HepG2 (cell line): ENCODE data around the gene OSBPL5. TPM values are rescaled to one million over a fixed set of nuclear protein-coding genes. Genes with fewer than 3 reads are reported as not detected.

Source experiments
- ARID2 ChIP-seq: sonication (generic); formaldehyde crosslinking; IDR thresholded peaks from 2 replicates; pipeline ENCODE4 v1.8.1; 2022; ENCODE audit warnings: mild to moderate bottlenecking, missing genetic modification reagents, borderline replicate concordance
- ATF3 ChIP-seq: sonication (generic); formaldehyde crosslinking; IDR thresholded peaks from 2 replicates; pipeline ENCODE4 v1.4.0; 2020; ENCODE audit warnings: missing genetic modification reagents
- BCL3 ChIP-seq: sonication (generic); formaldehyde crosslinking; IDR thresholded peaks from 2 replicates; pipeline ENCODE4 v1.5.1; 2020; ENCODE audit warnings: mild to moderate bottlenecking, missing genetic modification reagents, moderate library complexity
- GMEB2 ChIP-seq: IDR thresholded peaks from 2 replicates; pipeline ENCODE4 v1.6.1; 2016; ENCODE audit warnings: missing biosample characterization, missing genetic modification reagents, low read depth
- HCFC1 ChIP-seq: fragments of 150-350 bp; IDR thresholded peaks from 2 replicates; pipeline ENCODE4 v1.6.1; 2014; ENCODE audit warnings: low read depth, low read length
- HMGA1 ChIP-seq: sonication (generic); formaldehyde crosslinking; conservative IDR thresholded peaks from 2 replicates; pipeline ENCODE4 v1.4.0; 2020; ENCODE audit warnings: missing genetic modification reagents
- KDM5B ChIP-seq: sonication (generic); formaldehyde crosslinking; IDR thresholded peaks from 2 replicates; pipeline ENCODE4 v1.4.0; 2020; ENCODE audit warnings: missing genetic modification reagents, mild to moderate bottlenecking, borderline replicate concordance
- PITX1 ChIP-seq: sonication (generic); formaldehyde crosslinking; IDR thresholded peaks from 2 replicates; pipeline ENCODE4 v1.5.1; 2020; ENCODE audit warnings: mild to moderate bottlenecking, missing genetic modification reagents
- SALL2 ChIP-seq: sonication (generic); formaldehyde crosslinking; IDR thresholded peaks from 2 replicates; pipeline ENCODE4 v1.8.1; 2023; ENCODE audit warnings: mild to moderate bottlenecking, missing genetic modification reagents, inconsistent platforms
- SIN3A ChIP-seq: IDR thresholded peaks from 2 replicates; pipeline ENCODE4 v1.6.1; 2011; ENCODE audit warnings: low read depth, mild to moderate bottlenecking, control low read depth, low read length, borderline replicate concordance
- TAF1 ChIP-seq: sonication (generic); formaldehyde crosslinking; IDR thresholded peaks from 2 replicates; pipeline ENCODE4 v1.4.0; 2020; ENCODE audit warnings: missing genetic modification reagents
- THAP9 ChIP-seq: sonication (generic); formaldehyde crosslinking; IDR thresholded peaks from 2 replicates; pipeline ENCODE4; 2020; ENCODE audit warnings: missing genetic modification reagents, mild to moderate bottlenecking, borderline replicate concordance
- TRIM24 ChIP-seq: sonication (generic); formaldehyde crosslinking; IDR thresholded peaks from 2 replicates; pipeline ENCODE4 v1.8.0; 2022; ENCODE audit warnings: mild to moderate bottlenecking, missing genetic modification reagents
- TSC22D2 ChIP-seq: sonication (generic); formaldehyde crosslinking; IDR thresholded peaks from 2 replicates; pipeline ENCODE4 v1.5.1; 2020; ENCODE audit warnings: missing genetic modification reagents, mild to moderate bottlenecking, borderline replicate concordance
- XBP1 ChIP-seq: sonication (generic); formaldehyde crosslinking; IDR thresholded peaks from 2 replicates; pipeline ENCODE4 v1.5.0; 2020; ENCODE audit warnings: missing genetic modification reagents
- ZBTB3 ChIP-seq: sonication (generic); formaldehyde crosslinking; IDR thresholded peaks from 2 replicates; pipeline ENCODE4 v1.4.0; 2020; ENCODE audit warnings: low read depth, mild to moderate bottlenecking, moderate library complexity, missing genetic modification reagents, borderline replicate concordance
- ZBTB46 ChIP-seq: sonication (generic); formaldehyde crosslinking; IDR thresholded peaks from 2 replicates; pipeline ENCODE4 v1.4.0; 2020; ENCODE audit warnings: mild to moderate bottlenecking, missing genetic modification reagents, borderline replicate concordance
- ZNF337 ChIP-seq: sonication (generic); formaldehyde crosslinking; IDR thresholded peaks from 2 replicates; pipeline ENCODE4 v1.5.1; 2020; ENCODE audit warnings: missing genetic modification reagents, low read depth, mild to moderate bottlenecking, borderline replicate concordance
- ZNF570 ChIP-seq: sonication (generic); formaldehyde crosslinking; IDR thresholded peaks from 2 replicates; pipeline ENCODE4 v1.4.0; 2020; ENCODE audit warnings: mild to moderate bottlenecking, missing genetic modification reagents, borderline replicate concordance
- ZZZ3 ChIP-seq: sonication (generic); formaldehyde crosslinking; IDR thresholded peaks from 2 replicates; pipeline ENCODE4 v1.4.0; 2020; ENCODE audit warnings: missing genetic modification reagents, mild to moderate bottlenecking, borderline replicate concordance
- polyA plus RNA-seq, 8 experiments: library from polyadenylated mRNA; depleted of rRNA in 3 of 8; stranded (reverse) in 7 of 8; unstranded in 1 of 8; fragments of >200 nt; fragmentation: Illumina TruSeq in 4 of 8; extraction: Trizol in 4 of 8; gene quantifications; 2 replicates each; pipeline versions ENCODE4 v1.2.1 to v1.2.3, GENCODE V29; 2011 to 2016; ENCODE audit warnings: low read depth in 4 of 8, missing spikeins in 1 of 8, mixed read lengths in 1 of 8; ENCODE audit not compliant: insufficient read depth in 1 of 8
- total RNA-seq, 5 experiments: library from RNA; depleted of rRNA; stranded (reverse); fragments of >200 nt; fragmentation: Illumina TruSeq; extraction: Trizol; gene quantifications; 2 replicates each; pipeline ENCODE4 v1.2.3, GENCODE V29; 2016; ENCODE audit warnings: low read depth in 1 of 5

The OSBPL5 gene
- total and polyA plus RNA-seq, 2 of the 13 experiments (the other 11 are each of a cell fraction or from before 2014, with no cell fraction given) = not detected

- peak; percentile 82 for TF ChIP-seq TAF1 (CRISPR knock-in tag)
- TF ChIP-seq THAP9 = peak; percentile 71; the same call in 1 of the 2 replicates
- TF ChIP-seq GMEB2 (CRISPR knock-in tag) = peak; percentile 68; the same call in 1 of the 2 replicates
- TF ChIP-seq ZNF570 (CRISPR knock-in tag) = no peak
- peak; percentile 79; the same call in 1 of the 2 replicates for TF ChIP-seq ATF3
- peak; percentile 91 for TF ChIP-seq SALL2 (CRISPR knock-in tag)
- peak; percentile 96 for TF ChIP-seq HCFC1
- TF ChIP-seq KDM5B (CRISPR knock-in tag) = peak; percentile 47; the same call in 1 of the 2 replicates
- no peak for TF ChIP-seq XBP1 (CRISPR knock-in tag)
- TF ChIP-seq ZNF337 = no peak
- TF ChIP-seq SIN3A = peak; percentile 96
- TF ChIP-seq ARID2 = 0 out of 2 replicates have a peak, but pooled peaks have one; percentile 44
- TF ChIP-seq ZBTB46 (CRISPR knock-in tag) = 0 out of 2 replicates have a peak, but pooled peaks have one; percentile 60
- peak; percentile 78; the same call in 1 of the 2 replicates for TF ChIP-seq TSC22D2 (CRISPR knock-in tag)
- TF ChIP-seq TRIM24 = no peak
- peak; percentile 82; the same call in 1 of the 2 replicates for TF ChIP-seq BCL3
- TF ChIP-seq ZZZ3 = peak; percentile 78; the same call in 1 of the 2 replicates
- no peak for TF ChIP-seq ZBTB3 (CRISPR knock-in tag)
- TF ChIP-seq HMGA1 = no peak
- TF ChIP-seq PITX1 = peak; percentile 67
Measured at GRCh38 chr11:3057069-3057963, 107.8 kb downstream of the OSBPL5 start, which contains the start of gene CARS1 (continued).
